A172 (cell line): ENCODE results near the gene STX3. TPM values are rescaled to one million over a fixed set of nuclear protein-coding genes. Genes with fewer than 3 reads are reported as not detected.
A peak's percentile ranks its signal among the peaks of the same experiment; 100 is the strongest.

Experiments
- DNase-seq: peaks from one replicate; pipeline ENCODE4 v3.0.0-alpha.2; 2015; ENCODE audit warnings: low spot score
- total RNA-seq: library from RNA; depleted of rRNA; stranded (reverse); fragments of >200 nt; shearing (Covaris generic); gene quantifications from 2 replicates; pipeline ENCODE4 v1.2.3, GENCODE V29; 2014; rRNA removed

The STX3 gene
- total RNA-seq, result 53.2 and 70.0 TPM in 2 replicates

DNA sequence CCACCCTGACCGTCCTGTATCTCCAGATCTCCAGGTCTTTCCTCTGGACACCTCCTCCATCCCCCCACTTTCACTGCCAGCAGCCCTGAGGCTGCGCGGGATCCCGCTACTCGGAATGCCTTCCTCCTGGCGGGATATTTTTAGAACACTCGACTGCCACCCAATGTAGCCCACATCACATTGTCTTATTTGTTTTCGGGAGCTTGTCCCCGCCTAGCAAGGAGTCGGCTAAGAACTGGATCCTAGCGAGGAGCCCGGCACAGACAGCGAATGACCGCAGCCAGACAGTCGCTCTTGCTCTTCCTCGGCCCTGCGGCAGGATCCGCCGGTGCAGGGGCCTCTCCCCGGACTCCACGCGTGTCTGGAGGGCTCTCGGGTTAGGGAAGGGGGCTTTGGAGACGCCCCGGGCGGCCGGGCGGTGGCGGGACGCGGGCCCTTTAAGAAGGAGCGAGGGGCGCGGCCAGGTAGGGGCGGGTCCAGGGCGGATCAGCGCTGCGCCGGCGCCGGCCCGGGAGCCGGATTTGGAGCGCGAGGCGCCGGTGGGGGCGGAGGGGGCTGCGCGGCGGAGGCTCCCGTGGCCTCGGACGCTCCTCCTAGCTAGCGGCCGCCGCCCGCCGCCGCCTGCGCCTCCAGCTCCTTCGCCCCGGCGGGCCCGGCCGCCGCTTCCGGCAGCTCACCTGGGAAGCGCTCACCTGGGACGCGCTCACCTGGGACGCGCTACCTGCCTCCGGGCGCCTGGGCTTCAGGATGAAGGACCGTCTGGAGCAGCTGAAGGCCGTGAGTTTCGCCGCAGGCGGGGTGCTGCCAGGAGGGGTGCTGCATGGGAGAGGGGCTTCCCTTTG lies at the start of gene STX3:
STX3 (plus strand) TSS at position 518 of the 842 bp plus-strand sequence; CDS start at position 748, 230 bp downstream.
- DNase-seq, result peak; percentile 69

DNA sequence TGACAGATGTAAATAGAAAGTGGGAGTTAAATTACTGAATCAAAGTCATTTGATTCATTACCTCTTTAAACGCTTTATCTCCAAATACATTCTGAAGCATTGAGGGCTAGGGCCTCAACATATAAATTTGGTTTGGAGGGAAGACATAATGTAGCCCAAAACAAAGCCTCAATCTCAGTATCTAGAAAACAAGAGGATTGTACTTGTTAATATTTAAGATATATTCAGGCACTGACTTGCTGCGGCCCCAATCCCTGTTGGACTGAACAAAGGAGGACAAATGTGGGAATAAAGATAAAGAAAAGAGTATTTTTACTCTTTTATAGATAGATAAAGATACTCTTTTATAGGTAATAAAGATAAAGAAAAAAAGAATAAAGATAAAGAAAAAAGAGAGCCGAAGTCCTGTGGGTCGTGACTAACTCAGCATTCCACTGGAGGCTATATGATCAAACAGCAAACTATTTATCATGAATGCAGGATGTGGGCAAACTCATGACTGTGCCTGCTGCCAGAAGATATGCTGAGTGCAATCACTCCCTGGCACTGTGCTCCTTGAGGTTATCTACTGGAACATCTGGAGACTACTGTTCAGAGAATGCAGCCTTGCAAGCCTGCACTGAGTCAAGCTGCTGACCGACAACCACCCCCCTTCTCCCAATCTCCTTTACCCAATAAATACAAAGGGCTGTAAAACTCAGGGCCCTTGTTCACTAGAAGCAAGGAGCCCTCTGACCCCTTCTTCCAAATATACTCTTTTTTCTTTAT lies 48.5 kb upstream of the STX3 start:
- DNase-seq, result peak; percentile 98

DNA sequence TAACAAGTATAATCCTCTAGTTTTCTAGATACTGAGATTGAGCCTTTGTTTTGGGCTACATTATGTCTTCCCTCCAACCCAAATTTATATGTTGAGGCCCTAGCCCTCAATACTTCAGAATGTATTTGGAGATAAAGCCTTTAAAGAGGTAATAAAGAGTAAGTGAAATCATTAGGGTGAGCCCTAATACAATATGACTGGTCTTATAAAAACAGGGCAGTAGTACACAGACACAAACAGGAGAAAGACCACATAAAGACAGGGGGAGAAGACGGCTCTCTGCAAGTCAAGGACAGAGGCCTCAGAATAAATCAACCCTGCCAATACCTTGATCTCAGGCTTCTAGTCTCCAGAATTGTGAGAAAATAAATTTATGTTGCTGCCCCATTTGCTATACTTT lies 47.8 kb upstream of the STX3 start:
- peak; percentile 9 for DNase-seq

DNA sequence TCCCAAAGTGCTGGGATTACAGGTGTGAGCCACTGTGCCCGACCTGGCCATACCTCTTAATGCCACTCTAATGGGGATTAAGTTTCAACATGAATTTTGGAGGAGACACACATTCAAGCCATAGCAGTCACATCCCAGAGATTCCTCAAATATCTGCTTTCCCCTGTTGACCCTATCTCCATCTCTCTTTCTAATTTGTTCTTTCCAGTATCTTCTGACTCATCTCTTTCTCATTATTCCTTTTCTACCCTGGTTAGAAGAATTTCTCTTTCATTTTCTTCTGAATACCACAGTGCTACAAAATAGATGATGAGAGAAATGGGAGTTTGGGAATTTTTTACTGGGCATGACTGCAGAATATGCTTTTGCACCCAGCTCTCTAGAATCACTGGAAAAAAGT lies 46.6 kb upstream of the STX3 start:
- DNase-seq, result peak; percentile 35

DNA sequence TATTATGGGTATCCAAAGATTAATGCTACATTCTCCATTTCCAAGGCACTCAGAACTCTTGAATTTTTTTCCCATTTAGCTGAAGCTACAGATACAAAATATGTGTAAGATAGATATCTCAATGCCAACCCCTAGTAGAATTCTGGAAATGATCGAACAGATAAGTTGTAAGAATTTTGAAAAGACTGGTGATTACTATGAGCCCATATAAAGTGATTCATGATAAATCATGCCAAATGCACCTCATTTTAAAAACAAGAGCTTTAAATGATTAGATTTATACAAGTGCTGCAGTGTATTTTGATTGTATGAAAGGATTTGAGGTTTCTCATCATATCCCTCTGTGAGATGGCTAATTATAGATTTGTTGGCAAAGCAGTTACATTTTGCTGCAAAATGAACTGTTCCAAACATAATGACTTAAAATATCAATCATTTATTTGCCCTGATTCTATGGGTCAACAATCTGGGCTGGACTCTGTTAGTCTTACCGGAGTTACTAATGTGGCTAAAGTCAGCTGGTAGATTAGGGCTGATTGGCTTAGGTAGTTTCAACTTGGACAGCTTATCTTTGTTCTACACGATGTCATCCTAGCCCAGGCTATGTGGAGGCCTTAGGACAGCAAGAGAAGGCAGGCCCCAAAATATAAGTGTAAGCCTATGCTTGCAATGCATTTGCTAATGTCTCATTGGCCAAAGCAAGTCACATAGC lies 44.9 kb upstream of the STX3 start:
- DNase-seq, result no peak

DNA sequence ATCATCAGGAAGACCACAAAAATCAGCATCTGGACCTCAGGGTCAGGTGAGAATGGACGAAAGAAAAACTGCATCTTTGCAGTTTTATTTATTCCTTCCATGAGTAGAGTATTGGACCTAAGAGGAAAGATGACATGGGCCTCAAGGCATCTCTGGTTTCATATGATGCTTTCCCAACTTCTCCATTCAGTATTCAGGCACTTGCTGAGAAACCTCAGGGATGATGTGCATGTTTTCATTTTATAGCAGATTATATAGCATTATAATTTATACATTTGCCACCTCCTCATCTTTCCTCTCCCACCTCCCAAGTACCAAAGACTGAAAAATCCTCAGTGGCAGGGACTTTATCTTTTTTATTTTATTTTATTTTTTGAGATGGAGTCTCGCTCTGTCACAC lies 41.4 kb upstream of the STX3 start, which contains the start of gene OR10V1:
OR10V1 (minus strand) TSS at position 101 of the 400 bp plus-strand sequence; CDS start at position 101, 0 bp downstream.
- DNase-seq, result no peak

DNA sequence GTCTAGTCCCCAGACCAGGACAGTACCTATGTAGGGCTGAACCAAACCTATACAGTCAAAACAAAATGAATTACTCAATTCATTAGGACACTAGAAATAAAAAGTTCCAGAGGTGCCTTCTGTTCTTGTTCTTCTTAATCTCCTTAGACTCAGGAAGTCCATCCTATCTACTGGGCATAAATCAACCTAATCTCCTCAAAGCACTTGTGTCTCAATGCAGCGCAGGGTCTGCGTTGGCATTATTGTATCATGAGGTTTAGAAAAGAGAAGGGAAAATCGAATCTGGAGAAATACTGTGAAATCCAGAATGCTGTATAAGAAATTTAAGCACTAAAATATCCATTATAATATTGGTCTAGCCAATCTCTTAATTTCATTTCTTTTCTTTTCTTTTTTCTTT lies 39.1 kb upstream of the STX3 start:
- DNase-seq, result no peak

DNA sequence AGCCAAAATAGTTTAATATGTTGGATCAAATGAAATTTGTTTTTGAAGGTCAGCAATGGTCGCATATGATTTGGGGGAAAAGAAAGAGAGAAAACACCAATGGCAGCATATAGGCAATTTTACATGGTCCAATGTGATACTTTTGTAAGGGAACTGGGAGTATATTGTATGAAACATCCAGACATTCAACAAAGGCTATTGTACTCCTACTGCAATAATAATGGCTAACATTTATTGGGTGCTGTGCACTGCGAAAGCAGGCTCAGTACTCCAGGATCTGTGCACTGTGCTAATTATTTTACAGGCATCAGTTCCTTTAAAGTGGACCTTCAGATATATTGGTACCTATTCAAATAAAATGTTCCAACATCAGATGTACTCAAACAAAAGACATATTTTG lies 35.6 kb upstream of the STX3 start:
- no peak for DNase-seq

DNA sequence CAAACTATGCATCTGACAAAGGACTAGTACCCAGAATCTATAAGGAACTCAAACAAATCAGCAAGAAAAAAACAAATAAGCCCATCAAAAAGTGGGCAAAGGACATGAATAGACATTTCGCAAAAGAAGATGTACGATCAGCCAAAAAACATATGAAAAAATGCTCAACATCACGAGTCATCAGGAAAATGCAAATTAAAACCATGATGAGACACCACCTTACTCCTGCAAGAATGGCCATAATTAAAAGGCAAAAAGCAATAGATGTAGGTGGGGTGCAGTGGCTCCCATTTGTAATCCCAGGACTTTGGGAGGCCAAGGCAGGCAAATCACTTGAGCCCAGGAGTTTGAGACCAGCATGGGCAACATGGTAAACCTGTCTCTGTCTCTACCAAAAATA lies 31.1 kb upstream of the STX3 start:
- DNase-seq, result no peak

DNA sequence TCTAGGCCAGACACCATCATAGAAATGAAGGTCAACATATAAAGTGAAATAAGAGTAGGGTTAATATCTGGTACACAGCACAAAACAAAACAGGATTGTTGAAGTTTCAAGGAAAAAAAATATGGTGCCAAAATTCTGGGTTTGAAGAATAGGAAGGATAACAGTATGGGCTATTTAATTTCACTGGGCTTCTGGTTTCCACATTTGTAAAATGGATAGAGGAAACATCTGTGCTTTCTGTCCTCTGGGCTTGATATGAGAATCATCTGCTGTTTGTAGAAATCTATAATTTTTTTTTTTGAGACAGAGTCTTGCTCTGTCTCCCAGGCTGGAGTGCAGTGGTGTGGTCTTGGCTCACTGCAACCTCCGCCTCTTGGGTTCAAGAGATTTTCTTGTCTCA lies 27.8 kb upstream of the STX3 start:
- no peak for DNase-seq

DNA sequence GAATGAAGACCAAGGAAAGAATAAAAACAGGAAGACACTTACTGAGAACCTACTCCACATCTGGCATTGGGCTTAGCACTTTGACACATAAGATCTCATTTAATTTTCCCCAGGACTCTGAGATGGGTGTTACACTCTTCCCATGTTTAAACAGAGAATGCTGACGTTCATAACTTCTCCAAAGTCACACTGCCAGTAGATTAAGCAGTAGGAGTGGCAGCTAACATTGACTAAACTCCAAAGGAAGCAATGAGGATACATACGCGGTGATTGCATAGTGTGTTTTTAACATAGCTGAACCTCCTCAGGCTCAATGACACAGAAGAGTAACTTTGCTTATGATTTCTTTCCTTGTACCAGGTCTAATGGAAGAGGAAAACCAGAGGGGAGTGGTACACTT lies 27.0 kb upstream of the STX3 start:
- DNase-seq, result no peak

DNA sequence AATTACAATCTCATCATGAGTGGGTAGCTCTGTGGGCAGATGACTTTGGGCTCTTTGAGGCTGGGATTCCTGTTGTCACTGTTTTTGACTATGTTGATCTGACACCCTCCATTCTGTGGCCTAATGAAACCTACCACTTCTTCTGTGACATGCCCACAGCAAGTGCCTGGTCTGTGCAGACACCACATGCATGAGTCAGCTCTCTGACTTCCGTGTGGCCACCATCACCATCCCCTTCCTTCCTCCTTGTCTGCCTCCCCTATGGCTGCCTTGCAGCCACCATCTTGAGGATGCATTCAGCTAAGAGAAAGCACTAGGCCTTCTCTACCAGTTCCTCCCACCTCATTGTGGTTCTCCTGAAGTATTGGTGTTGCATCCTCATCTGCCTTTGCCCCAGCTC lies 26.3 kb upstream of the STX3 start:
- DNase-seq, result no peak

DNA sequence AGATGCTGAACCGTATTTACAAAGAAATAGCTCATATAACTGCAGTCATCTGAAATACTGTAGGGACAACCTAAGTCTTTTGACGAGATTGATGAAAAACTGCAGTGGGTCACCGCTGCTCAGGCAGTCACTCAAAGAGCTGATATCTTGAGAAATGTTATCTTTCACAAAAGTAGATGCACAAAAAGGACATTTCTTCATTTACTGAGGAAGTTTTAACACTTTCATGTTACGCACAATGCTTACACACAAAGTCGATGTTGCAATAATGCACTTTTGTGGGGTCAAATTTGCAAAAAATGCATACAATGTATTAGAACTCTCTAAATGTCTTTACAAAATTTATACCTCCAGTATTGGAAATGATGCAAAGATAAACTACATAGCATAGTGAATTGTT lies 25.3 kb upstream of the STX3 start:
- no peak for DNase-seq

DNA sequence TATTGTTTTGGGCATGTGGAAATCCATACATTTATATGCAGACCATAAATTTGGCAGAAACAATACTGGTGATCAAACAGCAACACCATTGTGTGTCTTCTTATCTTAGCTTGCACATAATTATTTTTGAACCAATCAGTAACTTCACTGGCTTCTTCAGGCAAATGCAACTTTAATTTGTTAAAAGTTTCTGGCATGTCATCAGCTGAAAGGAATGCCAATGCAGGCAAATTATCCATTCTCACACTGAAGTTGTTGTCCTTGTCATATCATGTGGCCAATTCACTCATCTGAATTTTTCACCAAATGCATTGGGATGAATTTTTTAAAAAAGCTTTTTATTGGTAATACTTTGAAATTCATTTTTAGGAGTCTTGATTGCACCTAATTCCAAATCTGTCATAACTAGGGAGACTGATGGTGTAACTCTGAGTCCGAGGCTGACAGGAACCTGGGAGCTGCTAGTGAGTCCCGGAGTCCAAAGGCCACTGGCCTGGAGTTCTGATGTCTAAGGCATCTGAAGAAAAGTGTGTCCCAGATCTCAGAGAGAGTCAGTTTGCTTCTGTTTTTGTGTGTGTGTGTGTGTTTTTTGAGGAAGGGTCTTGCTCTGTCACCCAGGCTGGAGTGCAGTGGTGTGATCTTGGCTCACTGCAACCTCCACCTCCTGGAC lies 24.1 kb upstream of the STX3 start:
- no peak for DNase-seq

DNA sequence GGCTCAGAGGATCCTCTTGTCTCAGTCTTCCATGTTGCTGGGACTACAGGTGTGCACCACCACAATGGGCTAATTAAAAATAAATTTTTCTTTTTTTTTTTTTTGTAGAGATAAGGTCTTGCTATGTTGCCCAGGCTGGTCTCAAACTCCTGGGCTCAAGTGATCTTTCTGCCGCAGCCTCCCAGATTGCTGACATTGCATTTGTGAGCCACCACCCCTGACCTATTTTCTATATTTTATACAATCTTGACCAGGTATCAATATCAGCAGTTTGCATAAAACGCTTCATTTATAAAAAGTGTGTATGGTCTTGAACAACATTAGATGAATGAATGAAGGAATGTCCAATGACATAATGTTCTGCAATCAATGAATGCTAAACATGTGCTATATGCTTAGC lies 9.1 kb upstream of the STX3 start:
- no peak for DNase-seq

DNA sequence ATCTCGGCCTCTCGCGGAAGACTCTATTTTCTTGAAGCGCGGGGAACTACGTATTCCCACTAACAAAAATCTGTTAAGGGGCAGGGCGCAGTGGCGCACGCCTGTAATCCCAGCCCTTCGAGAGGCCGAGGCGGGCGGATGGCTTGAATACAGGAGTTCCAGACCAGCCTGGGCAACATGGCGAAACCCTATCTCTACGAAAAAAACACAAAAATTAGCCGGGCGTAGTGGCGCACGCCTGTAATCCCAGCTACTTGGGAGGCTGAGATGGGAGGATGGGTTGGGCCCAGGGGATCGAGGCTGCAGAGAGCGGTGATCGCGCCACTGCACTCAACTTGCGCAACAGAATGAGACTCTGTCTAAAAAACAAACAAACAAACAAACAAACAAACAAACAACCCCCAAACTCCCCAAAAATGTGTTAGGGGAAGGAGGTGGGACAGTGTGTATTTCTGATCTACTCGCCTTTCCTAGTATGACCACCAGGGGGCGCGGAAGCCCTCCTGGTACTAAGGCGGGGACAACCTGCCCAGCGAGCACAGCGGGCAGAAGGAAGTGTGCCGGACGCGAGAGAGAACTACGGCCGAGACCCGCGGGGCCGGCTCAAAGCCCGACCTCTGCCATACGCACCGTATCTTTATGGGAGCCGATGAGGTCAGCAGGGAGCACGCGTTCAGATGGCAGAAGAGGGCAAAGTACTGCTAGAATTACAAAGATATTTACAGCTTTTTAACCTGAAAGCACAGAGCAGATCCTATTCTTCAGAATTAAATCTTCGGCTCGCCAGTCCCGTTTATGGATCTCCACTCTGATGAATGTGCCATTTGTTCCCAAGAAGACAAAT lies 1.3 kb upstream of the STX3 start:
- peak; percentile 76 for DNase-seq

DNA sequence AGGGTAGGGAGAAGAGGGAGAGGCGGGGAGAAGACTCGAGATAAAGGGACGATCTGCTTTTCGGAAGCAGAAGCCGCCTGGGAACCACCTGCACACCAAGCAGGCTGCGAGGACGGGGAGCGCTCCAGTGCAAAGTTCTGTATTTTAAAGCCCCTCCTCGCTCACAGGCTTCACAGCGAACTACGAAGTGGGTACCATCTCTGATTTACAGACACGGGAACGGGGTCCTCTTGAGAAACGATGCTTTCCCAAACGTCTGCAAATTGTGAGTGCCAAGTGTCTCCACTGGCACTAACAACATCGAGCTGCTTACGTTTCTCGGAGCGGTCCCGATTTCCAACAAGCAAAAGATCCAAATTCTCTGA lies 700 bp upstream of the STX3 start:
- DNase-seq, result no peak

DNA sequence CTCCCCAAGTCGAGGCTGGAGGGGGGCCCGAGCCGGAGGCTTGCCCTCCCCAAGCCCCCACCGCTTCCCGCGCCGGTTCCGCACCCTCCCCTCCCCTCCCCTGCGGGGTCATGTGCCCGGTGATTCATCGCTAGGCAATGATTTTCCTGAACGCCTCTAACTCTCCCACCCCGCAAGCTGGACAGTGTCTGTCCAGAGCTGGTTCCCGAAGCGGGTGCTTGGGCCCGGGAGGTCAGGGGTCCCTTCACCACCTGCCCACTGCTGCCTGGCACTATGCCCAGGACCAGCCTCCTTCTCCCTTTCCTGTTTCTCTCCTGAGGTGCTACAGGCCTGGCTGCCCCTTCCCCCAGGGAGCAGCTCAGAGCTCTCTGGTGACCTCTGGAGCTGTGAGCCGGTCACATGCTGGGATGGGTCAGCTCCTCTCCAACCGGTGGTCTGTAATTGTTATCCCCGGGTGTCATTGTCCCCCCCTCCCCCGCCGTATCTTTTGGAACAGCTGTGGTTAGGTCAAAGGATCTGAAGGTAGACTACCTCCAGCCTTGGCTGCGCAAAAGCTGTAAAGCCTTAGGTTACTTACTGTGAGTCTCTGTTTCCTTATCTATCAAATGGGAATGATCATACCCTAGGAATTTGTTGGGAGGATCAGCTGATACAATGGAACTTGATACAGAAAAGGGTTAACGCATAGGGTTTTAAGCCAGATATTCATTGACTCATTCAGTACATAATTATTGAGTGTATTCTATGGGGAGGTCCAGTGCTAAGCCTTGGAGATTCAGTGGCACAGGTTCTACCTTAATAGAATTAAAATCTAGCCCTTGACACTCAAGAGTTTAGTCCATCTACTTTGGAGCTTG lies 753 bp downstream of the STX3 start:
- DNase-seq, result peak; percentile 83

DNA sequence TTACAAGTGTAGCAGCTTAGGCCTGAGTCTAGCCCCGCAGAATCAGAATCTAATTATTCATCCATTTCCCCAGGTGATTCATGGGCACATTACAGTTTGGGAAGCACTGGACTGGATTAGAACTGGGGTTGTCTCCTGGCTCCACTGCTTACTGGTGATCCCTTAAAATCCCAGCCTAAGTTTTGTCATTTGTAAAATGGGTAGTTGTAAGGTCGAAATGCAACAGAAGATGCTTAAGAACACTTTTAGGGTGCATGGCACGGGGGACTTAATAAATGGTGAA lies 1.3 kb downstream of the STX3 start:
- peak; percentile 41 for DNase-seq

DNA sequence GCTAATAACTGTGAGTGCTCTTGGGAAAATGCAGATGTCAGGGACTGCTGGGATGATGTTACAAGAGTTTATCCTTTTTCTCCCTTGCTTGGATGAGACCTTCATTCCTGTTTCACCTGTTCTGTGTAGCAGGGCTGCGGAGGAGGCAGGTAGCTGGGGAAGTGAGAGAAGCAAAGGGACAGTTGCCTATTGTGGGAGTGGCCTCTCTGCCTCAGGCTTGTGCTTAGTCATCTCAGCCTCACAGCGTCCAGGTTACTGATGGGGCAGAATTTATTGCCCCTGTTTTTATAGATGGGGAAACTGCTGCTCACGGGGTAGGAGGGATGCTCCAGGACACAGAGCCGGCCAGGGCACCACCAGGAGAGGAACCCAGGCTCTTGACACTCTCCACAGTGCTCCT lies 1.7 kb downstream of the STX3 start:
- DNase-seq, result peak; percentile 74
